Measurements from ENCODE around the gene PCDH9.

DNA sequence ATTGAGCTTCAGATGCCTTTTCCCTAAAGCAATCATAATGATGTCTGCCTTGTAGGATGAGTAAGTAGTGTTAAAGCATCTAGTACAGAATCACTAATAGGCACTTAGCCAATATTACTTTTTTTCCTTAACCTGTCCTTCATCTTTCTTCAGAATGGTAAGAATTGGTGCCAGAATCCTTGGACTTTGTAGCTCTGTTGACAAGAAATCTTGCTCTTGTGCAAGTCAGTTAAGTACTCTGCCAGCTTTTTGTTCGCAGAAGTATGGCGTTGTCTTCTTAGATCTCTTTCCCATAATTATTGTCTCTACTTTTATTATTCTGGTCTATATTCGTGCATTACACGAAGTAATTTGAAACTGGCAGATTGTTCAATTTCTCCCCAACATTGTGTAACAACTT is 554.5 kb downstream of the PCDH9 start:
- TF ChIP-seq, protein P1, sequence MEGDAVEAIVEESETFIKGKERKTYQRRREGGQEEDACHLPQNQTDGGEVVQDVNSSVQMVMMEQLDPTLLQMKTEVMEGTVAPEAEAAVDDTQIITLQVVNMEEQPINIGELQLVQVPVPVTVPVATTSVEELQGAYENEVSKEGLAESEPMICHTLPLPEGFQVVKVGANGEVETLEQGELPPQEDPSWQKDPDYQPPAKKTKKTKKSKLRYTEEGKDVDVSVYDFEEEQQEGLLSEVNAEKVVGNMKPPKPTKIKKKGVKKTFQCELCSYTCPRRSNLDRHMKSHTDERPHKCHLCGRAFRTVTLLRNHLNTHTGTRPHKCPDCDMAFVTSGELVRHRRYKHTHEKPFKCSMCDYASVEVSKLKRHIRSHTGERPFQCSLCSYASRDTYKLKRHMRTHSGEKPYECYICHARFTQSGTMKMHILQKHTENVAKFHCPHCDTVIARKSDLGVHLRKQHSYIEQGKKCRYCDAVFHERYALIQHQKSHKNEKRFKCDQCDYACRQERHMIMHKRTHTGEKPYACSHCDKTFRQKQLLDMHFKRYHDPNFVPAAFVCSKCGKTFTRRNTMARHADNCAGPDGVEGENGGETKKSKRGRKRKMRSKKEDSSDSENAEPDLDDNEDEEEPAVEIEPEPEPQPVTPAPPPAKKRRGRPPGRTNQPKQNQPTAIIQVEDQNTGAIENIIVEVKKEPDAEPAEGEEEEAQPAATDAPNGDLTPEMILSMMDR (IDR thresholded peaks at IDR 0.05): no peak
- no peak for TF ChIP-seq TAF1 (IDR thresholded peaks at IDR 0.05; ENCODE audit: borderline replicate concordance, low read depth, low read length)
- TF ChIP-seq YY1 (IDR thresholded peaks at IDR 0.05; ENCODE audit: low read depth): no peak

Data from SK-N-SH (cell line).